ENCODE results near the gene G6PC3.
"Not testable (repeated sequence)": the region's sequence is repeated elsewhere in the genome, so short reads cannot be mapped to it uniquely, and the experiment has no call there.

Gene G6PC3

GRCh38 chr17:44110011-44110686 lies 39.6 kb downstream of the G6PC3 start:
- no peak for DNase-seq

GRCh38 chr17:44110823-44111633 lies 40.5 kb downstream of the G6PC3 start:
- peak; percentile 93 to 95 for DNase-seq

- no peak for DNase-seq
Measured at GRCh38 chr17:44111777-44112176, 41.2 kb downstream of the G6PC3 start.

- no peak for DNase-seq
Measured at GRCh38 chr17:44112284-44113280, 42.0 kb downstream of the G6PC3 start.

- no peak for DNase-seq
Measured at GRCh38 chr17:44113382-44113781, 42.8 kb downstream of the G6PC3 start.

- DNase-seq: no peak
Measured at GRCh38 chr17:44113868-44114840, 43.6 kb downstream of the G6PC3 start.

GRCh38 chr17:44115585-44116415 lies 45.3 kb downstream of the G6PC3 start:
- peak; percentile 11 to 36 for DNase-seq

- no peak for DNase-seq
Measured at GRCh38 chr17:44117351-44117750, 46.8 kb downstream of the G6PC3 start.

- no peak for DNase-seq
Measured at GRCh38 chr17:44118427-44119050, 48.0 kb downstream of the G6PC3 start.

GRCh38 chr17:44119062-44119461 lies 48.5 kb downstream of the G6PC3 start:
- no peak for DNase-seq

GRCh38 chr17:44119798-44120197 lies 49.3 kb downstream of the G6PC3 start:
- no peak for DNase-seq

- DNase-seq: not testable (repeated sequence)
Measured at GRCh38 chr17:44120281-44120680, 49.7 kb downstream of the G6PC3 start.

- peak; percentile 80 to 90 for DNase-seq
Measured at GRCh38 chr17:44120851-44121605, 50.5 kb downstream of the G6PC3 start.

- no peak for DNase-seq
Measured at GRCh38 chr17:44121997-44122815, 51.7 kb downstream of the G6PC3 start.

- DNase-seq: no peak
Measured at GRCh38 chr17:44122816-44123355, 52.4 kb downstream of the G6PC3 start.

GRCh38 chr17:44123356-44124117 lies 53.0 kb downstream of the G6PC3 start, which contains the start of gene HDAC5:
Gene HDAC5 (minus strand): TSS chr17:44123641. CDS start chr17:44117515, 6,126 bp downstream.
- peak; percentile 95 to 97 for DNase-seq

GRCh38 chr17:44124118-44124438 lies 53.5 kb downstream of the G6PC3 start:
- DNase-seq: no peak
